Lower leg skin (tissue), 4 donors: ENCODE data around the gene ACTR5. TPM values are rescaled to one million over a fixed set of nuclear protein-coding genes. Genes with fewer than 3 reads are reported as not detected.

Source experiments
- DNase-seq, 2 donors: peaks; one replicate each; pipeline ENCODE4 v3.0.0-alpha.2; 2019; ENCODE audit warnings: low spot score in 2 of 2
- H3K4me3 ChIP-seq: fragments of 200-600 bp; sonication (generic); 2 replicates; pipeline ENCODE4 v1.5.1; 2017; ENCODE audit warnings: mild to moderate bottlenecking, low read depth; ENCODE audit not compliant: poor library complexity, severe bottlenecking
- CTCF ChIP-seq, 3 donors: fragments of 450-650 bp; IDR thresholded peaks; one replicate each; pipeline ENCODE4 v1.5.1; 2016; ENCODE audit warnings: antibody characterized with exemption in 3 of 3, mild to moderate bottlenecking in 3 of 3, moderate library complexity in 2 of 3
- POLR2A ChIP-seq, 2 donors: fragments of 450-650 bp; IDR thresholded peaks; one replicate each; pipeline ENCODE4 v1.6.1; 2016 to 2017; ENCODE audit warnings: antibody characterized with exemption in 2 of 2, mild to moderate bottlenecking in 1 of 2, moderate library complexity in 1 of 2
- WGBS, 2 donors: methylation state at CpG; one replicate each; pipeline ENCODE4 v1.1.5; 2018; 5-methylcytosine and 5-hydroxymethylcytosine counted together
- intact Hi-C: fragments of 100-400 bp; cut with DNase I; formaldehyde crosslinking; loops from one replicate; pipeline ENCODE4 v1.15.0; 2023; ENCODE audit warnings: low total_unique reads
- total RNA-seq, 4 donors: library from RNA; depleted of rRNA; stranded (reverse); fragments of >200 nt; gene quantifications; one replicate each; pipeline ENCODE4 v1.1.0, GENCODE V29; 2016

ACTR5 gene
- total RNA-seq, 4 donors from 2014 or later, result 7.3 to 11.7 (median 10.8) TPM

GRCh38 chr20:38762174-38762573 is 13.9 kb downstream of the ACTR5 start:
- DNase-seq, result peak in 1 of 2 donors; percentile 14
- H3K4me3 ChIP-seq, result no peak overlapping the region
- intact Hi-C loops, result no loop called here
- no peak for TF ChIP-seq CTCF (IDR thresholded peaks at IDR 0.05)
- TF ChIP-seq POLR2A (IDR thresholded peaks at IDR 0.05), result no peak

- intact Hi-C loops, result no loop called here
- no peak overlapping the region for H3K4me3 ChIP-seq
These were observed 15.4 kb downstream of the ACTR5 start for GRCh38 chr20:38763616-38764015.

GRCh38 chr20:38764567-38765318 is 16.5 kb downstream of the ACTR5 start:
- H3K4me3 ChIP-seq, result no peak overlapping the region
- peak; percentile 18 to 58 for DNase-seq
- 53 to 62% methylated on average over 11 of the region's 11 CpGs for WGBS, 2 donors
- intact Hi-C loops, result no loop called here
- TF ChIP-seq CTCF (IDR thresholded peaks at IDR 0.05) (no peak), POLR2A (IDR thresholded peaks at IDR 0.05) (no peak)

More at GRCh38 chr20:38763616-38764015, 15.4 kb downstream of the ACTR5 start:
- no peak for TF ChIP-seq POLR2A (IDR thresholded peaks at IDR 0.05)
- no peak for TF ChIP-seq CTCF (IDR thresholded peaks at IDR 0.05)
- 68 to 88% methylated on average over 1 of the region's 1 CpG for WGBS, 2 donors
- no peak for DNase-seq

GRCh38 chr20:38766071-38766470 is 17.8 kb downstream of the ACTR5 start:
- DNase-seq, result no peak
- TF ChIP-seq CTCF (IDR thresholded peaks at IDR 0.05) (no peak), POLR2A (IDR thresholded peaks at IDR 0.05) (no peak)
- no peak overlapping the region for H3K4me3 ChIP-seq
- intact Hi-C loops, result no loop called here
- WGBS, 2 donors, result 80 to 86% methylated on average over 4 of the region's 4 CpGs

- intact Hi-C loops, result no loop called here
- TF ChIP-seq CTCF (IDR thresholded peaks at IDR 0.05) (no peak), POLR2A (IDR thresholded peaks at IDR 0.05) (no peak)
- no peak overlapping the region for H3K4me3 ChIP-seq
- 91 to 92% methylated on average over 13 of the region's 13 CpGs for WGBS, 2 donors
- DNase-seq, result peak in 1 of 2 donors; percentile 71
These were observed 21.4 kb downstream of the ACTR5 start for GRCh38 chr20:38769376-38770295.
